ENCODE data around the gene POTEH.
"Not testable (repeated sequence)": the region's sequence is repeated elsewhere in the genome, so short reads cannot be mapped to it uniquely, and the experiment has no call there.

GRCh38 chr22:15729209-15729917, 39.5 kb downstream of the POTEH start:
- TF ChIP-seq EZH2 (IDR thresholded peaks at IDR 0.05; ENCODE audit: insufficient read depth, poor library complexity, severe bottlenecking); EZH2phosphoT487 (IDR thresholded peaks at IDR 0.05; ENCODE audit: insufficient read depth, low read depth): not testable (repeated sequence)

Measured in GM23248 (cell line).